WTC11 (cell line): ENCODE measurements around the gene SLC9A3. TPM values are rescaled to one million over a fixed set of nuclear protein-coding genes. Genes with fewer than 3 reads are reported as not detected.

ENCODE experiments used
- ATAC-seq: fragments of 200-7000 bp; cut with Tn5 transposase; 2 replicates; pipeline ENCODE4 v1.10.0; 2021; ENCODE audit warnings: mild to moderate bottlenecking, moderate library complexity
- CTCF ChIA-PET: fragments of 300-600 bp; sonication (Branson Sonifier 250); formaldehyde crosslinking; loops from one replicate; lab custom pipeline; 2021; ENCODE audit warnings: antibody characterized with exemption; lab: Charles Lee
- POLR2A ChIA-PET: fragments of 350-600 bp; sonication (Branson Sonifier 250); formaldehyde crosslinking; loops from one replicate; lab custom pipeline; 2021; ENCODE audit warnings: antibody characterized with exemption; lab: Charles Lee
- DNase-seq: peaks from one replicate; pipeline ENCODE4 v3.0.0; 2021; ENCODE audit warnings: low spot score
- H3K27ac Mint-ChIP-seq: 2 replicates; pipeline ENCODE4 v1.8.0; 2021; ENCODE audit warnings: mixed read lengths
- H3K27me3 Mint-ChIP-seq: 2 replicates; pipeline ENCODE4 v1.8.0; 2021; ENCODE audit warnings: low read depth, mild to moderate bottlenecking, moderate library complexity, mixed read lengths
- H3K36me3 Mint-ChIP-seq: 2 replicates; pipeline ENCODE4 v1.8.0; 2021; ENCODE audit warnings: mixed read lengths
- H3K4me1 Mint-ChIP-seq: 2 replicates; pipeline ENCODE4 v1.8.0; 2022; ENCODE audit warnings: mixed read lengths
- H3K4me3 Mint-ChIP-seq: 2 replicates; pipeline ENCODE4 v1.8.0; 2021; ENCODE audit warnings: mild to moderate bottlenecking, moderate library complexity, mixed read lengths
- H3K9me3 Mint-ChIP-seq: 2 replicates; pipeline ENCODE4 v1.8.0; 2021; ENCODE audit warnings: mixed read lengths
- CREB1 ChIP-seq: sonication (generic); formaldehyde crosslinking; IDR thresholded peaks from 2 replicates; pipeline ENCODE4 v1.8.0; 2023; ENCODE audit warnings: mild to moderate bottlenecking, missing genetic modification reagents
- ELF4 ChIP-seq: sonication (generic); formaldehyde crosslinking; IDR thresholded peaks from 2 replicates; pipeline ENCODE4 v1.8.1; 2022; ENCODE audit warnings: low read depth, mild to moderate bottlenecking, moderate library complexity, missing genetic modification reagents
- GRHL2 ChIP-seq: fragments of 250-450 bp; sonication (Bioruptor Pico); IDR thresholded peaks from 2 replicates; pipeline ENCODE4 v1.8.0; 2022; ENCODE audit warnings: mild to moderate bottlenecking, moderate library complexity; ENCODE audit not compliant: insufficient replicate concordance, severe bottlenecking
- GTF2I ChIP-seq: fragments of 250-450 bp; sonication (Bioruptor Pico); conservative IDR thresholded peaks from 2 replicates; pipeline ENCODE4 v1.4.0; 2021; ENCODE audit warnings: mild to moderate bottlenecking
- IRF2 ChIP-seq: sonication (generic); formaldehyde crosslinking; IDR thresholded peaks from 2 replicates; pipeline ENCODE4 v1.8.0; 2022; ENCODE audit warnings: low read depth, missing genetic modification reagents, borderline replicate concordance
- MYBL2 ChIP-seq: sonication (generic); formaldehyde crosslinking; IDR thresholded peaks from 2 replicates; pipeline ENCODE4 v1.8.1; 2023; ENCODE audit warnings: mild to moderate bottlenecking, moderate library complexity, missing genetic modification reagents
- NFE2L1 ChIP-seq: sonication (generic); formaldehyde crosslinking; IDR thresholded peaks from 2 replicates; pipeline ENCODE4 v1.8.1; 2023; ENCODE audit warnings: missing genetic modification reagents
- ZBTB21 ChIP-seq: sonication (generic); formaldehyde crosslinking; IDR thresholded peaks from 2 replicates; pipeline ENCODE4 v1.8.1; 2023; ENCODE audit warnings: mild to moderate bottlenecking, missing genetic modification reagents, borderline replicate concordance
- ZNF121 ChIP-seq: sonication (generic); formaldehyde crosslinking; IDR thresholded peaks from 2 replicates; pipeline ENCODE4 v1.8.0; 2023; ENCODE audit warnings: missing genetic modification reagents
- ZNF232 ChIP-seq: sonication (generic); formaldehyde crosslinking; IDR thresholded peaks from 2 replicates; pipeline ENCODE4 v1.8.0; 2022; ENCODE audit warnings: mild to moderate bottlenecking, missing genetic modification reagents
- ZNF396 ChIP-seq: fragments of 250-450 bp; sonication (Bioruptor Pico); IDR thresholded peaks from 2 replicates; pipeline ENCODE4 v1.8.0; 2021; ENCODE audit warnings: mild to moderate bottlenecking, moderate library complexity, borderline replicate concordance
- total RNA-seq: library from RNA; stranded (reverse); gene quantifications from 3 replicates; pipeline ENCODE4 v1.2.3, GENCODE V29; 2021
- TF ChIP-seq, protein P1 (sequence below): sonication (generic); formaldehyde crosslinking; IDR thresholded peaks from 2 replicates; pipeline ENCODE4 v1.8.1; 2022; ENCODE audit warnings: missing genetic modification reagents, borderline replicate concordance
- TF ChIP-seq, protein P2 (sequence below): sonication (generic); formaldehyde crosslinking; IDR thresholded peaks from 2 replicates; pipeline ENCODE4 v1.8.1; 2022; ENCODE audit warnings: mild to moderate bottlenecking, moderate library complexity, missing genetic modification reagents
- TF ChIP-seq, protein P3 (sequence below): sonication (generic); formaldehyde crosslinking; conservative IDR thresholded peaks from 2 replicates; pipeline ENCODE4 v1.8.1; 2022; ENCODE audit warnings: mild to moderate bottlenecking, missing genetic modification reagents
- TF ChIP-seq, protein P4 (sequence below): sonication (generic); formaldehyde crosslinking; IDR thresholded peaks from 2 replicates; pipeline ENCODE4 v1.8.0; 2022; ENCODE audit warnings: mild to moderate bottlenecking, missing genetic modification reagents
- TF ChIP-seq, protein P5 (sequence below): sonication (generic); formaldehyde crosslinking; IDR thresholded peaks from 2 replicates; pipeline ENCODE4 v1.8.0; 2023; ENCODE audit warnings: missing genetic modification reagents, mild to moderate bottlenecking, borderline replicate concordance

SLC9A3 gene
- total RNA-seq, 1 experiment from 2014 or later, result 1.6 TPM

DNA sequence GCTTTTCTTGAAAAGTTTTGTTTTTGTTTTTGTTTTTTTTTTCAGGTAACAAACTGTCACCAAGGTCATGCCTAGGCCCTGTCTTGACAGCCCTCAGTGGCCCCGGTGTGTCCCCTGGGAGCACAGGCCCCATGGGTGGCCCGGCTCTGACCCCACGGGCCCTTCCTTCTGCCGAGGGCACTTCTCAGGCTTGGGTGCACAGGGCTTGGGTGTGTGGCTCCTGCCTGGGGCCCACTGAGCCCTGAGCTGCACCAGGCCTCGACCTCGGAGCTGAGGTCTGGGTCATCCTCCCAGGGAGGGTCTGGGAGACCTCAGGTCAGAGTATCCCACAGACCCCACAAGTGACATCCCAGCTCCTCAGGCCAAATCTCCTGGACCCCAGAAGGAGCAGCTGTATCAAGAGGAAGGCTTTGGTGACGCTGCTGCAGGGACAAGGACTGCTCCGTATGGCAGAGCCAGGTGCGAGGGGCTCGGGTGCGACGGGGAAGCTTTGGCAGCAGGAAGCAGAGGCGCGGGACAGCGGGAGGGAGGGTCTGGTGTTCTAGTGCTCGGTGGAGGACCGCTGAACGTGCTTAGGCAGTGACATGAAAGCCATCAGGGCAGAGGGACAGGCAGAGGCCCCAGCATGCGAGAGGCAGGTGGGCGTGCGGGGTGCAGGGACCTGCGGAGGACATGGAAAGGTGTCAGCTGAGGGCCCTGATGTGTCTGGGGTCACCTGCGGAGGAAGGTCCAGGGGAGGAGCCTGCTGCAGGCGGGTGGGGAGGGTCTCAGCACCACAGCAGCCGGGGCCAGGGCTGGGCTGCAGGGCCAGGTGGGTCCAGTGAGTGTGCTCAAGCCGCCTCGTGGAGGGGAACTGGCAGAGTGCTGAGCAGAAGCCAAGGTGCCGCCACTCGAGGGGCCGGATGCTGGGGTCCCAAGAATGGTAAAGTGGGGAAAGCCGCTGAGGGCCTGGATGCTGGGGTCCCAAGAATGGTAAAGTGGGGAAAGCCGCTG, 18.4 kb upstream of the SLC9A3 start:
- peaks cover 3% of the 10 kb centered on the region; the same call in 1 of the 2 replicates for H3K9me3 Mint-ChIP-seq
- CTCF ChIA-PET, result no interaction called here
- no peak for ATAC-seq
- H3K27me3 Mint-ChIP-seq, result no peaks in the 10 kb centered on the region
- no peaks in the 10 kb centered on the region for H3K4me1 Mint-ChIP-seq
- TF ChIP-seq CREB1 (CRISPR knock-in tag) (no peak), ELF4 (CRISPR knock-in tag) (no peak), MYBL2 (no peak), IRF2 (CRISPR knock-in tag) (no peak), ZNF232 (no peak), ZNF121 (no peak), GTF2I (CRISPR knock-in tag) (no peak), ZBTB21 (CRISPR knock-in tag) (no peak), ZNF396 (CRISPR knock-in tag) (no peak), NFE2L1 (no peak), GRHL2 (CRISPR knock-in tag) (no peak)
- TF ChIP-seq, protein P1, sequence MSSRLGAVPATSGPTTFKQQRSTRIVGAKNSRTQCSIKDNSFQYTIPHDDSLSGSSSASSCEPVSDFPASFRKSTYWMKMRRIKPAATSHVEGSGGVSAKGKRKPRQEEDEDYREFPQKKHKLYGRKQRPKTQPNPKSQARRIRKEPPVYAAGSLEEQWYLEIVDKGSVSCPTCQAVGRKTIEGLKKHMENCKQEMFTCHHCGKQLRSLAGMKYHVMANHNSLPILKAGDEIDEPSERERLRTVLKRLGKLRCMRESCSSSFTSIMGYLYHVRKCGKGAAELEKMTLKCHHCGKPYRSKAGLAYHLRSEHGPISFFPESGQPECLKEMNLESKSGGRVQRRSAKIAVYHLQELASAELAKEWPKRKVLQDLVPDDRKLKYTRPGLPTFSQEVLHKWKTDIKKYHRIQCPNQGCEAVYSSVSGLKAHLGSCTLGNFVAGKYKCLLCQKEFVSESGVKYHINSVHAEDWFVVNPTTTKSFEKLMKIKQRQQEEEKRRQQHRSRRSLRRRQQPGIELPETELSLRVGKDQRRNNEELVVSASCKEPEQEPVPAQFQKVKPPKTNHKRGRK (CRISPR knock-in tag), result no peak
- TF ChIP-seq, protein P2, sequence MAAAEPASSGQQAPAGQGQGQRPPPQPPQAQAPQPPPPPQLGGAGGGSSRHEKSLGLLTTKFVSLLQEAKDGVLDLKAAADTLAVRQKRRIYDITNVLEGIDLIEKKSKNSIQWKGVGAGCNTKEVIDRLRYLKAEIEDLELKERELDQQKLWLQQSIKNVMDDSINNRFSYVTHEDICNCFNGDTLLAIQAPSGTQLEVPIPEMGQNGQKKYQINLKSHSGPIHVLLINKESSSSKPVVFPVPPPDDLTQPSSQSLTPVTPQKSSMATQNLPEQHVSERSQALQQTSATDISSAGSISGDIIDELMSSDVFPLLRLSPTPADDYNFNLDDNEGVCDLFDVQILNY (CRISPR knock-in tag), result no peak
- TF ChIP-seq, protein P3, sequence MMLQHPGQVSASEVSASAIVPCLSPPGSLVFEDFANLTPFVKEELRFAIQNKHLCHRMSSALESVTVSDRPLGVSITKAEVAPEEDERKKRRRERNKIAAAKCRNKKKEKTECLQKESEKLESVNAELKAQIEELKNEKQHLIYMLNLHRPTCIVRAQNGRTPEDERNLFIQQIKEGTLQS (CRISPR knock-in tag), result no peak
- TF ChIP-seq, protein P4, sequence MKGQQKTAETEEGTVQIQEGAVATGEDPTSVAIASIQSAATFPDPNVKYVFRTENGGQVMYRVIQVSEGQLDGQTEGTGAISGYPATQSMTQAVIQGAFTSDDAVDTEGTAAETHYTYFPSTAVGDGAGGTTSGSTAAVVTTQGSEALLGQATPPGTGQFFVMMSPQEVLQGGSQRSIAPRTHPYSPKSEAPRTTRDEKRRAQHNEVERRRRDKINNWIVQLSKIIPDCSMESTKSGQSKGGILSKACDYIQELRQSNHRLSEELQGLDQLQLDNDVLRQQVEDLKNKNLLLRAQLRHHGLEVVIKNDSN (CRISPR knock-in tag), result no peak
- TF ChIP-seq, protein P5, sequence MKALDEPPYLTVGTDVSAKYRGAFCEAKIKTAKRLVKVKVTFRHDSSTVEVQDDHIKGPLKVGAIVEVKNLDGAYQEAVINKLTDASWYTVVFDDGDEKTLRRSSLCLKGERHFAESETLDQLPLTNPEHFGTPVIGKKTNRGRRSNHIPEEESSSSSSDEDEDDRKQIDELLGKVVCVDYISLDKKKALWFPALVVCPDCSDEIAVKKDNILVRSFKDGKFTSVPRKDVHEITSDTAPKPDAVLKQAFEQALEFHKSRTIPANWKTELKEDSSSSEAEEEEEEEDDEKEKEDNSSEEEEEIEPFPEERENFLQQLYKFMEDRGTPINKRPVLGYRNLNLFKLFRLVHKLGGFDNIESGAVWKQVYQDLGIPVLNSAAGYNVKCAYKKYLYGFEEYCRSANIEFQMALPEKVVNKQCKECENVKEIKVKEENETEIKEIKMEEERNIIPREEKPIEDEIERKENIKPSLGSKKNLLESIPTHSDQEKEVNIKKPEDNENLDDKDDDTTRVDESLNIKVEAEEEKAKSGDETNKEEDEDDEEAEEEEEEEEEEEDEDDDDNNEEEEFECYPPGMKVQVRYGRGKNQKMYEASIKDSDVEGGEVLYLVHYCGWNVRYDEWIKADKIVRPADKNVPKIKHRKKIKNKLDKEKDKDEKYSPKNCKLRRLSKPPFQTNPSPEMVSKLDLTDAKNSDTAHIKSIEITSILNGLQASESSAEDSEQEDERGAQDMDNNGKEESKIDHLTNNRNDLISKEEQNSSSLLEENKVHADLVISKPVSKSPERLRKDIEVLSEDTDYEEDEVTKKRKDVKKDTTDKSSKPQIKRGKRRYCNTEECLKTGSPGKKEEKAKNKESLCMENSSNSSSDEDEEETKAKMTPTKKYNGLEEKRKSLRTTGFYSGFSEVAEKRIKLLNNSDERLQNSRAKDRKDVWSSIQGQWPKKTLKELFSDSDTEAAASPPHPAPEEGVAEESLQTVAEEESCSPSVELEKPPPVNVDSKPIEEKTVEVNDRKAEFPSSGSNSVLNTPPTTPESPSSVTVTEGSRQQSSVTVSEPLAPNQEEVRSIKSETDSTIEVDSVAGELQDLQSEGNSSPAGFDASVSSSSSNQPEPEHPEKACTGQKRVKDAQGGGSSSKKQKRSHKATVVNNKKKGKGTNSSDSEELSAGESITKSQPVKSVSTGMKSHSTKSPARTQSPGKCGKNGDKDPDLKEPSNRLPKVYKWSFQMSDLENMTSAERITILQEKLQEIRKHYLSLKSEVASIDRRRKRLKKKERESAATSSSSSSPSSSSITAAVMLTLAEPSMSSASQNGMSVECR (CRISPR knock-in tag), result no peak
- TF ChIP-seq, all 79 proteins: peak for 0
- no peaks in the 10 kb centered on the region for H3K36me3 Mint-ChIP-seq
- DNase-seq, result peak; percentile 10
- H3K4me3 Mint-ChIP-seq, result no peak overlapping the region
- POLR2A ChIA-PET, result no interaction called here
- no peak overlapping the region for H3K27ac Mint-ChIP-seq
